Tibial nerve (tissue), 4 donors: ENCODE data around the gene NDUFA6. TPM values are rescaled to one million over a fixed set of nuclear protein-coding genes. Genes with fewer than 3 reads are reported as not detected.
"Not testable (repeated sequence)": the region's sequence is repeated elsewhere in the genome, so short reads cannot be mapped to it uniquely, and the experiment has no call there.

Source experiments
- DNase-seq, 2 donors: peaks; one replicate each; pipeline ENCODE4 v3.0.0-alpha.2; 2019; ENCODE audit warnings: low spot score in 2 of 2
- H3K27ac ChIP-seq, 4 donors: fragments of 200-600 bp; sonication (generic) in 3 of 4; one replicate each; pipeline ENCODE4 v1.5.1; 2017 to 2019; ENCODE audit warnings: mild to moderate bottlenecking in 1 of 4
- H3K27me3 ChIP-seq, 2 donors: fragments of 200-600 bp; sonication (generic) in 1 of 2; one replicate each; pipeline versions ENCODE4 v1.5.1 to v1.6.0; 2017 to 2019
- H3K36me3 ChIP-seq, 3 donors: fragments of 200-600 bp; sonication (generic); one replicate each; pipeline ENCODE4 v1.5.1; 2018 to 2019
- H3K4me1 ChIP-seq, 4 donors: fragments of 200-600 bp; sonication (generic) in 3 of 4; one replicate each; pipeline ENCODE4 v1.5.1; 2017 to 2019
- H3K4me3 ChIP-seq, 4 donors: fragments of 200-600 bp; sonication (generic) in 3 of 4; one replicate each; pipeline ENCODE4 v1.5.1; 2017 to 2019; ENCODE audit warnings: mild to moderate bottlenecking in 1 of 4, moderate library complexity in 1 of 4
- H3K9me3 ChIP-seq, 4 donors: fragments of 200-600 bp; sonication (generic) in 3 of 4; one replicate each; pipeline ENCODE4 v1.5.1; 2017 to 2019
- CTCF ChIP-seq, 5 experiments: fragments of 200-600 bp in 3 of 5; fragments of 450-650 bp in 2 of 5; sonication (generic) in 3 of 5; IDR thresholded peaks; one replicate each; pipeline ENCODE4 v1.5.1; 2016 to 2019; ENCODE audit warnings: antibody characterized with exemption in 5 of 5, mild to moderate bottlenecking in 3 of 5, moderate library complexity in 2 of 5
- EP300 ChIP-seq, 2 donors: sonication (generic); formaldehyde crosslinking; IDR thresholded peaks; one replicate each; pipeline ENCODE4 v1.6.1; 2017; ENCODE audit warnings: antibody characterized with exemption in 2 of 2, mild to moderate bottlenecking in 1 of 2
- POLR2A ChIP-seq, 2 donors: fragments of 450-650 bp; IDR thresholded peaks; one replicate each; pipeline ENCODE4 v1.6.1; 2017; ENCODE audit warnings: antibody characterized with exemption in 2 of 2, mild to moderate bottlenecking in 2 of 2, moderate library complexity in 2 of 2
- WGBS, 2 donors: methylation state at CpG; one replicate each; pipeline ENCODE4 v1.1.5; 2018; 5-methylcytosine and 5-hydroxymethylcytosine counted together
- total RNA-seq, 4 donors: library from RNA; depleted of rRNA; stranded (reverse); fragments of >200 nt; gene quantifications; one replicate each; pipeline ENCODE4 v1.1.0, GENCODE V29; 2016

Gene NDUFA6
- total RNA-seq, 4 donors from 2014 or later = 28.2 to 54.6 (median 44.9) TPM

- Histone ChIP-seq H3K36me3 (peaks cover 0 to 14% (median 0%) of the 10 kb centered on the region in 3 donors), H3K27ac (no peak overlapping the region), H3K4me1 (no peaks in the 10 kb centered on the region), H3K27me3 (no peaks in the 10 kb centered on the region), H3K4me3 (no peak overlapping the region), H3K9me3 (peaks cover 0 to 10% (median 0%) of the 10 kb centered on the region in 4 donors)
- 67 to 74% methylated on average over 24 of the region's 24 CpGs for WGBS, 2 donors
- TF ChIP-seq EP300 (IDR thresholded peaks at IDR 0.05) (no peak), POLR2A (IDR thresholded peaks at IDR 0.05) (no peak), CTCF (IDR thresholded peaks at IDR 0.05) (no peak)
- DNase-seq = no peak
These were observed 43.8 kb upstream of the NDUFA6 start for GRCh38 chr22:42134100-42135020.

DNA sequence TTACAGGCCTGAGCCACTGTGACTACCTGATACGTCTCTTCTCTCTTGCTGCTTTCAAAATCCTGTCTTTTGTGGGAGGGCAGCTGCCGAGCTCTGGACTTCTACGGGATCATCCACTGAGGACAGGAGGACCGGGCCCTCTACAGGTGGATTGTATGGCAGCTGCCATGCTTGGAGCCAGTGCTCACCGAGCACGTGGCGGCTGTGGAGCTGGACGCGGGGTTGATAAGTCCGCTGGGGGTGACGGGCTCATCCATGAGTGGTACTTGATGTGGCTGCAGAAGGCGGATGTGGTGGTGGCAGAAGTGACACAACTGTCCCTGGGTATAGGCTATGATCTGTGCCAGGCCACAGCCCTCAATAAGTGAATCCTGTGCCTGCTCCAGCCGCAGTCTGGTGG is 41.9 kb upstream of the NDUFA6 start:
- Histone ChIP-seq H3K4me3 (no peak overlapping the region), H3K27me3 (no peaks in the 10 kb centered on the region), H3K27ac (no peak overlapping the region), H3K4me1 (no peaks in the 10 kb centered on the region), H3K9me3 (peaks cover 0 to 10% (median 0%) of the 10 kb centered on the region in 4 donors), H3K36me3 (peaks cover 0 to 3% (median 0%) of the 10 kb centered on the region in 3 donors)
- 88% methylated on average over 12 to 13 of the region's 13 CpGs for WGBS, 2 donors
- no peak for TF ChIP-seq EP300 (IDR thresholded peaks at IDR 0.05)
- TF ChIP-seq POLR2A (IDR thresholded peaks at IDR 0.05) = no peak
- no peak for DNase-seq

DNA sequence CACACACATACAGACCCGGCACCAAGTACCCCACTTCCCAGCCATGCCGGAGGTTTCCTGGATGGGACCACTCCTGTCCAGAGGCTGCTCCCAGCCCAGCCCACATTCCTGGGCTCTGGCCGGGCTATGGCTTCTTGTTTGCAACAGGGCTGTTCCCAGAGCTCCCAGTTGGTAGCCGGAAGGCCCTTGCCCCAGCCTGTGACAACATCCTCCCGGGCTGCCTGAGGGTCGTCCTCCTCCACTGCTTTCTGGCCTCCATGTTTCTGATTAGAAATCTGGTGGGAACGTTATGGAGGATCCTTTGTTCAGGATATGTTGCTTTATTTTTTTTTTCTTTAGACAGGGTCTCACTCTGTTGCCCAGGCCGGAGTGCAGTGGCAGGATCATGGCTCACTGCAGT is 41.0 kb upstream of the NDUFA6 start:
- Histone ChIP-seq H3K4me3 (no peak overlapping the region), H3K27ac (no peak overlapping the region), H3K27me3 (no peaks in the 10 kb centered on the region), H3K9me3 (peaks cover 0 to 10% (median 0%) of the 10 kb centered on the region in 4 donors), H3K36me3 (peaks cover 0 to 7% (median 0%) of the 10 kb centered on the region in 3 donors), H3K4me1 (no peaks in the 10 kb centered on the region)
- no peak for TF ChIP-seq POLR2A (IDR thresholded peaks at IDR 0.05)
- no peak for TF ChIP-seq CTCF (IDR thresholded peaks at IDR 0.05)
- TF ChIP-seq EP300 (IDR thresholded peaks at IDR 0.05) = no peak
- no peak for DNase-seq
- 55 to 57% methylated on average over 8 of the region's 8 CpGs for WGBS, 2 donors

DNA sequence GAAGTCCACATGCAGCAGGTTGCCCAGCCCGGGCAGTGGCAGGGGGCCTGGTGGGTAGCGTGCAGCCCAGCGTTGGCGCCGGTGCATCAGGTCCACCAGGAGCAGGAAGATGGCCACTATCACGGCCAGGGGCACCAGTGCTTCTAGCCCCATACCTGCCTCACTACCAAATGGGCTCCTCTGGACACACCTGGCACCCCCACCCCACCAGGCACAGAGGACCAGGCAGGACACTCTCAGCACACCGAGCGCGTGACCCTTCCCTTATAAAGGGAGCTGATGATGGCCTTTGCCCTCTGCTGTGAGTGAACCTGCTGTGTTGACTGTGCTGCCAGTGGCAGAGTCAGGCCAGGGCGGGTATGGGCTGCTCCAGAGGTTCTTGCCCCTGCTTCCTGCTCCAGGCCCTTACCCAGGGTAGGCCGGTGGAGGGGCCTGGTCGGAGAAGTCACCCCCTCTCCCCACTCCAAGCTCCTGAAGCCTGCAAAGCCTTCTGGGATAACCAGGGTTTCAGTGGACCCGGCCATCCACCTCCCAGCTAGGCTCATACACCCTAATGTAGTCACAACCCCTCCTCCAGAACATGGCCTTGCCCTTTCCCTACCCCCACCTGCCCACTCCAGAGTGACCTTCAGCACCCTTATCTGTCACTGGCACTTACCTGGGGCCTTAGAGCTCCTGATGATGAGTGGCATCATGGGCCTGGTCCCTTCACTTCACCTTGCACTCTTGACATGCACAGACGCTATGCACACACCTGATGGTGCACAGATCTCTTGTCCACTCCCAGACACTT is 40.3 kb upstream of the NDUFA6 start, which contains the start of gene CYP2D6:
TSS of gene CYP2D6 (minus strand) at position 172 of the 793 bp plus-strand sequence. CDS start at position 153, 19 bp downstream.
- not testable (repeated sequence) for DNase-seq, H3K27me3 ChIP-seq, H3K4me1 ChIP-seq, H3K4me3 ChIP-seq, H3K27ac ChIP-seq, H3K36me3 ChIP-seq
- WGBS, 2 donors = 86 to 93% methylated on average over 10 to 14 of the region's 14 CpGs
- peaks cover 0 to 10% (median 0%) of the 10 kb centered on the region in 4 donors for H3K9me3 ChIP-seq

GRCh38 chr22:42130182-42130581 is 39.6 kb upstream of the NDUFA6 start:
- 0 to 15% methylated on average over 1 of the region's 7 CpGs for WGBS, 2 donors
- not testable (repeated sequence) for H3K4me1 ChIP-seq, H3K36me3 ChIP-seq, H3K4me3 ChIP-seq, DNase-seq, H3K27me3 ChIP-seq, H3K27ac ChIP-seq
- peaks cover 0 to 10% (median 0%) of the 10 kb centered on the region in 4 donors for H3K9me3 ChIP-seq

DNA sequence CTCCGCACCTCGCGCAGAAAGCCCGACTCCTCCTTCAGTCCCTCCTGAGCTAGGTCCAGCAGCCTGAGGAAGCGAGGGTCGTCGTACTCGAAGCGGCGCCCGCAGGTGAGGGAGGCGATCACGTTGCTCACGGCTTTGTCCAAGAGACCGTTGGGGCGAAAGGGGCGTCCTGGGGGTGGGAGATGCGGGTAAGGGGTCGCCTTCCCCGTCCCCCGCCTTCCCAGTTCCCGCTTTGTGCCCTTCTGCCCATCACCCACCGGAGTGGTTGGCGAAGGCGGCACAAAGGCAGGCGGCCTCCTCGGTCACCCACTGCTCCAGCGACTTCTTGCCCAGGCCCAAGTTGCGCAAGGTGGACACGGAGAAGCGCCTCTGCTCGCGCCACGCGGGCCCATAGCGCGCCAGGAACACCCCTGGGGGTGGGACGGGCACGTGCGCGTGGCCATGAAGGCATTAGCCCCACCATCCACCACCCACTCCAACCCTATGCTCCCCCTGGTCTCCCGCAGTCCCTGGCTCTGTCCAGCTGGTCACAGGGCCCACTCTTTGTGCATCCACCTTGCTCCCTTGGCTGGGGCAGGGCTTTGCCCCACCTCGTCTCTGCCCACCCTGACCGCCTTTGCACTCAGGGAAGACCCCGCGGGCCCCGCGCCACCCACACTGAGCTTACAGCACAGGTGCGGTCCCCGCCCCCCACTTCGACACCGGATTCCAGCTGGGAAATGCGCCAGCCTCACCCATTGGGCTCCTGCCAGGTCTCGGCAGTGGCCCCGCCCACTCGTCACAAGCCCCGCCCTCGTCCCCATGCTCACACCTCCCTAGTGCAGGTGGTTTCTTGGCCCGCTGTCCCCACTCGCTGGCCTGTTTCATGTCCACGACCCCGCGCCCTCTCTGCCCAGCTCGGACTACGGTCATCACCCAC is 38.5 kb upstream of the NDUFA6 start:
- H3K4me3 ChIP-seq, H3K27ac ChIP-seq, H3K4me1 ChIP-seq, H3K36me3 ChIP-seq, DNase-seq, H3K27me3 ChIP-seq: not testable (repeated sequence)
- 56 to 82% methylated on average over 43 to 65 of the region's 65 CpGs for WGBS, 2 donors
- H3K9me3 ChIP-seq = peaks cover 0 to 10% (median 0%) of the 10 kb centered on the region in 4 donors

GRCh38 chr22:42128007-42128406 is 37.4 kb upstream of the NDUFA6 start:
- 83 to 85% methylated on average over 8 to 12 of the region's 13 CpGs for WGBS, 2 donors
- H3K36me3 ChIP-seq, H3K27ac ChIP-seq, DNase-seq, H3K27me3 ChIP-seq, H3K4me3 ChIP-seq, H3K4me1 ChIP-seq: not testable (repeated sequence)
- peaks cover 0 to 10% (median 0%) of the 10 kb centered on the region in 4 donors for H3K9me3 ChIP-seq
